ACC112 (cell line): ENCODE measurements around the gene NALCN.

Experiments
- H2AFZ ChIP-seq: fragments of 200-600 bp; sonication (generic); one replicate; pipeline ENCODE4 v1.6.0; 2017; ENCODE audit warnings: antibody characterized with exemption, low read length; ENCODE audit not compliant: unreplicated experiment
- H3K27ac ChIP-seq: fragments of 200-600 bp; sonication (generic); 2 replicates; pipeline ENCODE4 v1.5.1; 2014; ENCODE audit warnings: low read depth, mild to moderate bottlenecking, antibody characterized with exemption, low read length, moderate library complexity
- H3K27me3 ChIP-seq: fragments of 200-600 bp; sonication (generic); 2 replicates; pipeline ENCODE4 v1.6.1; 2014; ENCODE audit warnings: mild to moderate bottlenecking, antibody characterized with exemption, low read length, moderate library complexity, mixed read lengths; ENCODE audit not compliant: insufficient read depth
- H3K36me3 ChIP-seq: fragments of 200-600 bp; sonication (generic); 2 replicates; pipeline ENCODE4 v1.6.1; 2016; ENCODE audit warnings: mild to moderate bottlenecking, antibody characterized with exemption, low read length, moderate library complexity, mixed read lengths; ENCODE audit not compliant: insufficient read depth
- H3K4me1 ChIP-seq: fragments of 200-600 bp; sonication (generic); one replicate; pipeline ENCODE4 v1.6.1; 2016; ENCODE audit warnings: low read length, mixed read lengths; ENCODE audit not compliant: insufficient read depth, unreplicated experiment, control insufficient read depth
- H3K4me3 ChIP-seq: fragments of 200-600 bp; sonication (generic); 2 replicates; pipeline ENCODE4 v1.5.1; 2014; ENCODE audit warnings: mild to moderate bottlenecking, low read depth, low read length
- H3K79me2 ChIP-seq: fragments of 200-600 bp; sonication (generic); one replicate; pipeline ENCODE4 v1.6.0; 2016; ENCODE audit warnings: low read length; ENCODE audit not compliant: control insufficient read depth, unreplicated experiment, insufficient read depth

The NALCN gene

GRCh38 chr13:101092985-101093384 lies 323.3 kb downstream of the NALCN start:
- H3K4me3 ChIP-seq: no peak overlapping the region
- H3K79me2 ChIP-seq: no peaks in the 10 kb centered on the region
- H3K36me3 ChIP-seq: no peaks in the 10 kb centered on the region
- no peaks in the 10 kb centered on the region for H3K27me3 ChIP-seq
- no peak overlapping the region for H2AFZ ChIP-seq
- no peaks in the 10 kb centered on the region for H3K4me1 ChIP-seq
- H3K27ac ChIP-seq: no peak overlapping the region

GRCh38 chr13:101090287-101090686 lies 326.0 kb downstream of the NALCN start:
- Histone ChIP-seq H3K27ac (no peak overlapping the region), H3K79me2 (no peaks in the 10 kb centered on the region), H3K4me1 (no peaks in the 10 kb centered on the region), H3K27me3 (no peaks in the 10 kb centered on the region; the same call in 1 of the 2 replicates), H2AFZ (no peak overlapping the region), H3K36me3 (no peaks in the 10 kb centered on the region), H3K4me3 (no peak overlapping the region)

GRCh38 chr13:101085551-101085950 lies 330.8 kb downstream of the NALCN start:
- Histone ChIP-seq H3K27me3 (no peaks in the 10 kb centered on the region; the same call in 1 of the 2 replicates), H3K4me3 (no peak overlapping the region), H2AFZ (no peak overlapping the region), H3K4me1 (no peaks in the 10 kb centered on the region), H3K27ac (no peak overlapping the region), H3K79me2 (no peaks in the 10 kb centered on the region), H3K36me3 (no peaks in the 10 kb centered on the region)

- H3K79me2 ChIP-seq: no peaks in the 10 kb centered on the region
- no peaks in the 10 kb centered on the region; the same call in 1 of the 2 replicates for H3K27me3 ChIP-seq
- H3K4me3 ChIP-seq: no peak overlapping the region
- no peak overlapping the region for H2AFZ ChIP-seq
- no peak overlapping the region for H3K27ac ChIP-seq
- H3K36me3 ChIP-seq: no peaks in the 10 kb centered on the region
- no peaks in the 10 kb centered on the region for H3K4me1 ChIP-seq
These were observed 333.9 kb downstream of the NALCN start for GRCh38 chr13:101082441-101082840.

GRCh38 chr13:101080616-101081015 lies 335.7 kb downstream of the NALCN start:
- no peaks in the 10 kb centered on the region for H3K79me2 ChIP-seq
- H2AFZ ChIP-seq: no peak overlapping the region
- no peaks in the 10 kb centered on the region; the same call in 1 of the 2 replicates for H3K27me3 ChIP-seq
- H3K4me1 ChIP-seq: no peaks in the 10 kb centered on the region
- H3K27ac ChIP-seq: no peak overlapping the region
- H3K36me3 ChIP-seq: no peaks in the 10 kb centered on the region
- no peak overlapping the region for H3K4me3 ChIP-seq

- H3K4me1 ChIP-seq: no peaks in the 10 kb centered on the region
- H2AFZ ChIP-seq: no peak overlapping the region
- no peak overlapping the region for H3K4me3 ChIP-seq
- no peak overlapping the region for H3K27ac ChIP-seq
- H3K27me3 ChIP-seq: no peaks in the 10 kb centered on the region
- H3K79me2 ChIP-seq: no peaks in the 10 kb centered on the region
- no peaks in the 10 kb centered on the region for H3K36me3 ChIP-seq
These were observed 351.0 kb downstream of the NALCN start for GRCh38 chr13:101065329-101065728.

GRCh38 chr13:101059793-101060192 lies 356.5 kb downstream of the NALCN start:
- Histone ChIP-seq H3K27ac (no peak overlapping the region), H3K27me3 (peaks cover 6% of the 10 kb centered on the region; the same call in 1 of the 2 replicates)

GRCh38 chr13:101058841-101059240 lies 357.5 kb downstream of the NALCN start:
- Histone ChIP-seq H3K27me3 (peaks cover 6% of the 10 kb centered on the region; the same call in 1 of the 2 replicates), H3K4me1 (no peaks in the 10 kb centered on the region), H3K36me3 (no peaks in the 10 kb centered on the region), H3K79me2 (no peaks in the 10 kb centered on the region), H3K27ac (no peak overlapping the region), H3K4me3 (no peak overlapping the region), H2AFZ (no peak overlapping the region)

More at GRCh38 chr13:101059793-101060192, 356.5 kb downstream of the NALCN start:
- Histone ChIP-seq H3K4me3 (no peak overlapping the region), H2AFZ (no peak overlapping the region), H3K4me1 (no peaks in the 10 kb centered on the region), H3K36me3 (no peaks in the 10 kb centered on the region), H3K79me2 (no peaks in the 10 kb centered on the region)

GRCh38 chr13:101053301-101054093 lies 362.8 kb downstream of the NALCN start:
- Histone ChIP-seq H3K4me1 (no peaks in the 10 kb centered on the region), H3K27ac (no peak overlapping the region), H2AFZ (no peak overlapping the region), H3K27me3 (no peaks in the 10 kb centered on the region; the same call in 1 of the 2 replicates), H3K79me2 (no peaks in the 10 kb centered on the region), H3K36me3 (no peaks in the 10 kb centered on the region), H3K4me3 (no peak overlapping the region)

- no peaks in the 10 kb centered on the region for H3K4me1 ChIP-seq
- H3K36me3 ChIP-seq: no peaks in the 10 kb centered on the region
- H3K79me2 ChIP-seq: no peaks in the 10 kb centered on the region
- no peak overlapping the region for H3K4me3 ChIP-seq
- no peak overlapping the region for H3K27ac ChIP-seq
- H2AFZ ChIP-seq: no peak overlapping the region
- H3K27me3 ChIP-seq: no peaks in the 10 kb centered on the region; the same call in 1 of the 2 replicates
These were observed 367.0 kb downstream of the NALCN start for GRCh38 chr13:101049166-101049850.
